ENCODE results near the gene RAD51B. TPM values are rescaled to one million over a fixed set of nuclear protein-coding genes. Genes with fewer than 3 reads are reported as not detected.
A peak's percentile ranks its signal among the peaks of the same experiment; 100 is the strongest.

RAD51B gene
- total and polyA plus RNA-seq, 2 of the 13 experiments (the other 11 are each of a cell fraction or from before 2014, with no cell fraction given), result 7.0 to 9.5 TPM

GRCh38 chr14:68124979-68125731 lies 305.6 kb downstream of the RAD51B start:
- no peaks in the 10 kb centered on the region for H3K36me3 ChIP-seq (replicated peaks in 1 of 2; ENCODE audit: control insufficient read depth in 1 of 2, insufficient read depth in 2 of 2, low read length in 2 of 2)
- H4K20me1 ChIP-seq (ENCODE audit: insufficient read depth, low read length), result no peaks in the 10 kb centered on the region
- peaks cover 8% of the 10 kb centered on the region for H3K4me1 ChIP-seq (ENCODE audit: insufficient read depth, low read length)
- no peaks in the 10 kb centered on the region for H3K27me3 ChIP-seq (ENCODE audit: control insufficient read depth in 1 of 2, insufficient read depth in 2 of 2, low read length in 2 of 2)
- WGBS (ENCODE audit: low lambda C conversion rate), result 50% methylated on average over 3 of the region's 3 CpGs
- intact Hi-C loops (cut with micrococcal nuclease; ENCODE audit: unreplicated experiment), result no loop called here
- POLR2A ChIA-PET, result interaction anchor here (1.2 kb wide), 1 partner anchor 13 kb away, joined by 3 read pairs; no protein-coding TSS in a partner anchor
- no peak overlapping the region for H3K4me3 ChIP-seq (replicated peaks in 1 of 3; ENCODE audit: insufficient read depth in 1 of 3, low read depth in 2 of 3, low read length in 3 of 3)
- in situ Hi-C loops (cut with HindIII; ENCODE audit: extremely low pct_ligation_motif_present, low pct_unique_long_range_greater_than_20kb), result no loop called here
- no peak overlapping the region for H3K27ac ChIP-seq (ENCODE audit: extremely low read length, insufficient read depth, low read length)
- H3K4me2 ChIP-seq (ENCODE audit: low read depth, low read length), result no peak overlapping the region
- DNase-seq (ENCODE audit: low spot score) (peak; percentile 20), ATAC-seq (no peak), FAIRE-seq (no peak)
- H3K79me2 ChIP-seq (ENCODE audit: insufficient read depth, low read length), result no peaks in the 10 kb centered on the region
- CTCF ChIA-PET (ENCODE audit: low intra/inter-chr PET ratio, low total read pairs), result no interaction called here
- BruUV-seq (replicated peaks), result no TSS peak
- no peak overlapping the region for H2AFZ ChIP-seq (ENCODE audit: low read length)
- no peak for TF ChIP-seq ZNF256 (CRISPR knock-in tag; conservative IDR thresholded peaks at IDR 0.05)
- TF ChIP-seq, protein P1, sequence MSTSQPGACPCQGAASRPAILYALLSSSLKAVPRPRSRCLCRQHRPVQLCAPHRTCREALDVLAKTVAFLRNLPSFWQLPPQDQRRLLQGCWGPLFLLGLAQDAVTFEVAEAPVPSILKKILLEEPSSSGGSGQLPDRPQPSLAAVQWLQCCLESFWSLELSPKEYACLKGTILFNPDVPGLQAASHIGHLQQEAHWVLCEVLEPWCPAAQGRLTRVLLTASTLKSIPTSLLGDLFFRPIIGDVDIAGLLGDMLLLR (CRISPR knock-in tag; IDR thresholded peaks at IDR 0.05), result no peak
- TF ChIP-seq ZBTB10 (CRISPR knock-in tag; IDR thresholded peaks at IDR 0.05; ENCODE audit: borderline replicate concordance), result no peak
- peak; percentile 27 for TF ChIP-seq TEAD3 (CRISPR knock-in tag; optimal IDR thresholded peaks at IDR 0.05; ENCODE audit: borderline replicate concordance)
- no peak for TF ChIP-seq ZNF34 (CRISPR knock-in tag; IDR thresholded peaks at IDR 0.05; ENCODE audit: borderline replicate concordance)
- H3K9me3 ChIP-seq (ENCODE audit: low read length), result peaks cover 4% of the 10 kb centered on the region; the same call in 1 of the 2 replicates
- no peak overlapping the region for H3K9ac ChIP-seq (ENCODE audit: insufficient read depth, low read depth, low read length)

Data from HepG2 (cell line).